Measurements from ENCODE around the gene CSDE1.

DNA sequence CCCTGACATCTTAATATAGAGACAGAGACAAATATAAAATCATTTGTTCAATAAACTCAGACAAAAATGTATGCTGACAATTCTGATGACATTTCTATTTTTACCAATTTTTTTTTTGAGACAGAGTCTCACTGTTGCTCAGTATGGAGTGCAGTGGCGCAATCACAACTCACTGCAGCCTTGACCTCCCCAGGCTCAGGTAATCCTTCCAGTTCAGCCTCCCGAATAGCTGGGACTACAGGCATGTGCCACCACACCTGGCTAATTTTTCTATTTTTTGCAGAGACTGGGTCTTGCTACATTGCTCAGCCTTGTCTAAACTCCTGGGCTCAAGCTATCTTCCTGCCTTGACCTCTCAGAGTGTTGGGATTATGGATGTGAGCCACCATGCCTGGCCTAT, 36.3 kb upstream of the CSDE1 start:
- no peak for TF ChIP-seq ZNF281 (CRISPR knock-in tag; IDR thresholded peaks at IDR 0.05)
- TF ChIP-seq CTCF (IDR thresholded peaks at IDR 0.05) = no peak
- no peak for TF ChIP-seq MYBL2 (CRISPR knock-in tag; IDR thresholded peaks at IDR 0.05)
- no peak for TF ChIP-seq NR1H2 (CRISPR knock-in tag; IDR thresholded peaks at IDR 0.05)
- no peak for TF ChIP-seq MAX (CRISPR knock-in tag; IDR thresholded peaks at IDR 0.05)
- TF ChIP-seq CBFB (CRISPR knock-in tag; IDR thresholded peaks at IDR 0.05; ENCODE audit: low read depth) = no peak
- no peak for TF ChIP-seq ZNF232 (CRISPR knock-in tag; IDR thresholded peaks at IDR 0.05)
- no peak for TF ChIP-seq ZNF138 (CRISPR knock-in tag; conservative IDR thresholded peaks at IDR 0.05)
- TF ChIP-seq ESRRA (CRISPR knock-in tag; IDR thresholded peaks at IDR 0.05; ENCODE audit: borderline replicate concordance) = no peak
- TF ChIP-seq SP1 (CRISPR knock-in tag; conservative IDR thresholded peaks at IDR 0.05) = no peak
- TF ChIP-seq, protein P1, sequence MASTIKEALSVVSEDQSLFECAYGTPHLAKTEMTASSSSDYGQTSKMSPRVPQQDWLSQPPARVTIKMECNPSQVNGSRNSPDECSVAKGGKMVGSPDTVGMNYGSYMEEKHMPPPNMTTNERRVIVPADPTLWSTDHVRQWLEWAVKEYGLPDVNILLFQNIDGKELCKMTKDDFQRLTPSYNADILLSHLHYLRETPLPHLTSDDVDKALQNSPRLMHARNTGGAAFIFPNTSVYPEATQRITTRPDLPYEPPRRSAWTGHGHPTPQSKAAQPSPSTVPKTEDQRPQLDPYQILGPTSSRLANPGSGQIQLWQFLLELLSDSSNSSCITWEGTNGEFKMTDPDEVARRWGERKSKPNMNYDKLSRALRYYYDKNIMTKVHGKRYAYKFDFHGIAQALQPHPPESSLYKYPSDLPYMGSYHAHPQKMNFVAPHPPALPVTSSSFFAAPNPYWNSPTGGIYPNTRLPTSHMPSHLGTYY (CRISPR knock-in tag; IDR thresholded peaks at IDR 0.05) = no peak
- TF ChIP-seq, protein P2, sequence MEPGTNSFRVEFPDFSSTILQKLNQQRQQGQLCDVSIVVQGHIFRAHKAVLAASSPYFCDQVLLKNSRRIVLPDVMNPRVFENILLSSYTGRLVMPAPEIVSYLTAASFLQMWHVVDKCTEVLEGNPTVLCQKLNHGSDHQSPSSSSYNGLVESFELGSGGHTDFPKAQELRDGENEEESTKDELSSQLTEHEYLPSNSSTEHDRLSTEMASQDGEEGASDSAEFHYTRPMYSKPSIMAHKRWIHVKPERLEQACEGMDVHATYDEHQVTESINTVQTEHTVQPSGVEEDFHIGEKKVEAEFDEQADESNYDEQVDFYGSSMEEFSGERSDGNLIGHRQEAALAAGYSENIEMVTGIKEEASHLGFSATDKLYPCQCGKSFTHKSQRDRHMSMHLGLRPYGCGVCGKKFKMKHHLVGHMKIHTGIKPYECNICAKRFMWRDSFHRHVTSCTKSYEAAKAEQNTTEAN (CRISPR knock-in tag; IDR thresholded peaks at IDR 0.05) = no peak

Data from WTC11 (cell line).